NCI-H1417 treated with DMSO at 0.1 percent for 48 hours (cell line): ENCODE measurements around the gene CEP70.
"Not testable (repeated sequence)": the region's sequence is repeated elsewhere in the genome, so short reads cannot be mapped to it uniquely, and the experiment has no call there.

ENCODE experiments used
- DNase-seq: peaks from one replicate; lab custom pipeline; 2025; lab: John Stamatoyannopoulos, UW

The CEP70 gene

GRCh38 chr3:138591392-138591791 is 2.7 kb downstream of the CEP70 start:
- DNase-seq = no peak

GRCh38 chr3:138588445-138588844 is 5.6 kb downstream of the CEP70 start:
- DNase-seq = no peak

- no peak for DNase-seq
Measured at GRCh38 chr3:138587374-138587773, 6.7 kb downstream of the CEP70 start.

- DNase-seq = no peak
Measured at GRCh38 chr3:138578961-138579574, 15.0 kb downstream of the CEP70 start.

DNA sequence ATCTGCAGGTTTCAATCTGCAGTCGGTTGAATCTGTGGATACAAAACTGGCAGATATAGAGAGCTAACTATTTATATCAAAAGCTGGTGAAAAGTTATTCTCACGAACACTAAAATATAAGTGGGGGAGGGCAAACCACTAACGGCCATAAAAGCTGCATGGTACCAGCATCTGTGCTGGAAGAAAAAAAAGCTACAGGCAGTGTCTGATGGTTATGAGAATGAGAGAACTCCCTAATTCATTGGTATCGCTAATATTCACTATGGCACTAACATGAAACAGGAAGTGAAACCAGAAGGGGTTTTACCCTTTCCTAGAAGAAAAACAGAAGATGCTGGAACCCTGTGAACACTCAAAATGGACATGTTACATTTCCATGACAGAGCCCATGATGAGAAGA is 15.9 kb downstream of the CEP70 start:
- DNase-seq = no peak

DNA sequence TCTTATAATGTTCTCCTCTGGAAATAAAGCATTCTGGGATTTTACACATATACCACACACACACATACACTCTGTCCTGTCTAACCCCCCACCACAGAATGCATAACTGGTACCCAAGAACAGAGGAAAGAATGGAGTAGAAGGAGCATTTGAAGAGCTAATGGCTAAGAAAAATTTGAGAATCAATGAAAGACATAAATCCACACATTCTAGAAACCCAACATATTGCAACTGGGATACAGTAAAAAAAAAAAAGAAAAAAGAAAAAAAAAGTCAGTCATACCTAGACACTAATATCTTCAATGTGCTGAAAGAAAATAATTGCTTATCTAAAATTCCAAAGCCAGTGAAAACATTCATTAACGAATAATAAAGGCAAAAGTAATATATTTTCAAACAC is 20.9 kb downstream of the CEP70 start:
- DNase-seq = no peak

DNA sequence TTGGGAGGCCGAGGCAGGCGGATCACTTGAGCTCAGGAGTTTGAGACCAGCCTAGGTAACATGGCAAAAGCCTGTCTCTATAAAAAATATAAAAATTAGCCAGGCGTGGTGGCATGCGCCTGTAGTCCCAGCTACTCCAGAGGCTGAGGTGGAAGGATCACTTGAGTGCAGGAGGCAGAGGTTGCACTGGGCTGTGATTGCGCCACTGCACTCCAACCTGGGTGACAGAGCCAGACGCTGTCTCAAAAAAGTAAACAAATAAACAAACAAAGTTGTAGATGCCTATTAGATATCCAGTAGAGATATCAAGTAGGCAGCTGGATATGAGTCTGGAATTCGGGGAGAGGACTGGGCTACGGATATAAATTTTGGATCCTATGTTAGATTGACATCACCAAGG is 24.4 kb downstream of the CEP70 start:
- not testable (repeated sequence) for DNase-seq

DNA sequence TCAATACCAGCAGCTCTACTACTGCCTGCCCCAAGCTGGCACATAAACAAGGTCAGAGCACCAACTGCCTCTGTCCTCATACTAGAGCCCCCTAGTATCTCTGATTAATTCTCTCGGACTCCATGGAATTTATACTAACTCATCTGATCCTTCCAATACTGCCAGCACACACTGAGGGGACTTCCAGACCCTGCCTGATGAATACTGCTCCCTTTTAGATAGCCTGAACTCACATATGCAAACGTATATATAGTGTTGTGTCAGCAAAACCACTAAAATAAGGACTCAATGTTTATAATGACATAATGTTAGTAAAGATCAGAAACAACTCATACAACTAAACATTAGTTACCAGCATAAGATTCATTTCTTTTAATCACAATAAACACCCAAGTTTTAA is 25.0 kb downstream of the CEP70 start:
- no peak for DNase-seq

- DNase-seq = no peak
Measured at GRCh38 chr3:138567403-138567802, 26.7 kb downstream of the CEP70 start.

- not testable (repeated sequence) for DNase-seq
Measured at GRCh38 chr3:138566293-138566692, 27.8 kb downstream of the CEP70 start.

- not testable (repeated sequence) for DNase-seq
Measured at GRCh38 chr3:138562902-138563301, 31.2 kb downstream of the CEP70 start.

GRCh38 chr3:138560501-138560900 is 33.6 kb downstream of the CEP70 start:
- DNase-seq = no peak

DNA sequence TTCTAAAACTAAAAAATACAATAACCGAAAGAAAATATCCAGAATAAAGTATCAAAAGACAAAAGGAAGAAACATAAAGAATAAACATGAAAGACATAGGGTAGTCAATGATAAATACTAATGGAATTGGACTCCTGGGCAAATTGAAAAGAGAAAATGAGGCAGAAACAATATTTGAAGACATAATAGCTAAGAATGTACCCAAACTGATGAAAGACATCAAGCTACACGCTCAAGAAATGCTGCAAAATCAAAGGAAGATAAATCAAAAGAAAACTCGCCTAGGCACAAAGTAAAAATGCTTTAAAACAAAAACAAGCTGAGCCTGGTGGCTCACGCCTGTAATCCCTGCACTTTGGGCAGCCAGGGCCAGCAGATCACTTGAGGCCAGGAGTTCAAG is 34.9 kb downstream of the CEP70 start:
- DNase-seq = no peak

DNA sequence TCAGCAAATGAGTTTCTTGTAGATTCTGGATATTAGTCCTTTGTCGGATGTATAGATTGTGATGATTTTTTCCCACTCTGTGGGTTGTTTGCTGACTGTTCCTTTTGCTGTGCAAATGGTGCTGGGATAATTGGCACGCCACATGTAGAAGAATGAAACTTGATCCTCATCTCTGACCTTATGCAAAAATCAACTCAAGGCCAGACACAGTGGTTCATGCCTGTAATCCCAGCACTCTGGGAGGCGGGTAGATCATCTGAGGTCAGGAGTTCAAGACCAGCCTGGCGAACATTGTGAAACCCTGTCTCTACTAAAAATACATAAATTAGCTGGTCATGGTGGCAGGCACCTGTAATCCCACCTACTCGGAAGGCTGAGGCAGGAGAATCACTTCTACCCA is 39.3 kb downstream of the CEP70 start:
- not testable (repeated sequence) for DNase-seq

- not testable (repeated sequence) for DNase-seq
Measured at GRCh38 chr3:138550958-138551357, 43.1 kb downstream of the CEP70 start.

DNA sequence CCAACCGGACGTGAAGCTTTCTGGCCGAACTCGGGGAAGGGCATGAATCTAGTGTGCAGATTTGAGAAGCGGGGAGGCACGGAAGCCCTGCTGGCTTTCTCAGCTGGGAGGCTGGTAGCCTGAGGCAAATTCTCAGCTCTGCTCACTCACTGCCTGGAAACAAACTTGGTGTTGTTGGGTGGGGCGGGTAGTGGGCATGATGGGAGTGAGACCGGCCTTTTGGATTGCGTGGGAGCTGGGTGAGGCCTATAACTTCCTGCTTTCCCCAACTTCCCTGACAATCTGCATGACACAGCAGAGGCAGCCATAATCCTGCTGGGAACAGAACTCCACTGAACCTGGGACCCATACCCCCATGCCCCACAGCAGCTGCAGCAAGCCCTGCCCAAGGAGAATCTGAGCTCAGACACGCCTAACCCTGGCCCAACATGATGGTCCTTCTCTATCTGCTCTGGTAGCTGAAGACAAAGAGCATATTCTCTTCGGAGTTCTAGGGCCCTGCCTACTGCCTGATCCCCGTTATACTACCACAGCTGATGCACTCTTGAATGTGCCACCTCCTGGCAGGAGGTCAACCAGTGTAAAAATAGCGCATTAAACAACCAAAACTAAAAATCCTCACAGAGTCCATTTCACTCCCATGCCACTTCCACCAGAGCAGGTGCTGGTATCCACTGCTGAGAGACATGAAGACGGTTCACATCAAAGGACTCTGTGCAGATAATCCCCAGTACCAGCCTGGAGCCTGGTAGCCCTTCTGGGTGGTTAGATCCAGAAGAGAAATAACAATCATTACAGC is 44.7 kb downstream of the CEP70 start:
- no peak for DNase-seq

- no peak for DNase-seq
Measured at GRCh38 chr3:138547342-138547975, 46.6 kb downstream of the CEP70 start.

GRCh38 chr3:138544546-138544945 is 49.5 kb downstream of the CEP70 start:
- DNase-seq = no peak

DNA sequence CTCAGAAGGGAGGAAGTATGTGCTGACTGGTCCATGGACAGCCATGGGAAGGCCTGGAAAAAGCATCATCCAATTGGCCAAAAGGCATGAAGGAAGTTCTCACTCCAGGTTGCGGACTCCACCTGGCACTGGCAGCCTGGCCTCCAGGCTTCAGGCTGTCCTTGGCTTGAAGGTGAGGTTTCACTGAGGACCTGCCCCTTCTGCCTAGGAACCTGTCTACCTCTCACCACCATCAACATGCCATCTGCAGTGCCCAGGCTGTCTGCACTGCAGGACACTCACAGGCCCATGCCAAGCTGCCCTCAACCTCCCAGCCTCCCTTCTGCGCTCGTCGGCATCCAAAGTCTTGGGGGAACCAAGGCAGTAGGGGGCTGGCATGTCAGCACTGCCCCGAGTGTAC is 51.1 kb downstream of the CEP70 start:
- DNase-seq = no peak

DNA sequence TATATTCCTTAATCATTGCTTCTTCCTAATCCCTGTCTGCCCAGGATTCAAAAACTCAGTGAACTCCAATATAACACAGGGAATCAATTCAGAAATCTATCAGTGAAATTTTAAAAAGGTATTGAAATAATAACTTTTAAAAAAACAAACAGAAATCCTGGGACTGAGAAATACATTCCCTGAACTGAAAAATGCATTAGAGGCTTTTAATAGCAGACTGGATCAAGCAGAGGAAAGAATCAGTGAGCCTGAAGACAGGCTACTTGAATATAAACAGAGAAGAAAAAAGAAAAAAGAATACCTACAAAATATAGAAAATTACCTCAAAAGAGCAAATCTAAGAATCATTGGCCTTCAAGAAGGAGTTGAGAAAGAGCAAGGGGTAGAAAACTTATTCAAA is 54.7 kb downstream of the CEP70 start:
- DNase-seq = no peak

DNA sequence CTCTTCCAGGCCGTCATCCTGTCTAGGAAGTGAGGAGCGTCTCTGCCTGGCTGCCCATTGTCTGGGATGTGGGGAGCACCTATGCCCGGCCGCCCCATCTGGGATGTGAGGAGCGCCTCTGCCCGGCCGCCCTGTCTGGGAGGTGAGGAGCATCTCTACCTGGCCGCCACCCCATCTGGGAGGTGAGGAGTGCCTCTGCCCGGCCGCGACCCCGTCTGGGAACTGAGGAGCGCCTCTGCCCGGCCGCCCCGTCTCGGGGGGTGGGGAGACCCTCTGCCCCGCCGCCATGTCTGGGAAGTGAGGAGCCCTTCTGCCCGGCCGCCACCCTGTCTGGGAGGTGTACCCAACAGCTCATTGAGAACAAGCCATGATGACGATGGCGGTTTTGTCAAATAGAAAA is 72.6 kb downstream of the CEP70 start:
- DNase-seq = not testable (repeated sequence)

DNA sequence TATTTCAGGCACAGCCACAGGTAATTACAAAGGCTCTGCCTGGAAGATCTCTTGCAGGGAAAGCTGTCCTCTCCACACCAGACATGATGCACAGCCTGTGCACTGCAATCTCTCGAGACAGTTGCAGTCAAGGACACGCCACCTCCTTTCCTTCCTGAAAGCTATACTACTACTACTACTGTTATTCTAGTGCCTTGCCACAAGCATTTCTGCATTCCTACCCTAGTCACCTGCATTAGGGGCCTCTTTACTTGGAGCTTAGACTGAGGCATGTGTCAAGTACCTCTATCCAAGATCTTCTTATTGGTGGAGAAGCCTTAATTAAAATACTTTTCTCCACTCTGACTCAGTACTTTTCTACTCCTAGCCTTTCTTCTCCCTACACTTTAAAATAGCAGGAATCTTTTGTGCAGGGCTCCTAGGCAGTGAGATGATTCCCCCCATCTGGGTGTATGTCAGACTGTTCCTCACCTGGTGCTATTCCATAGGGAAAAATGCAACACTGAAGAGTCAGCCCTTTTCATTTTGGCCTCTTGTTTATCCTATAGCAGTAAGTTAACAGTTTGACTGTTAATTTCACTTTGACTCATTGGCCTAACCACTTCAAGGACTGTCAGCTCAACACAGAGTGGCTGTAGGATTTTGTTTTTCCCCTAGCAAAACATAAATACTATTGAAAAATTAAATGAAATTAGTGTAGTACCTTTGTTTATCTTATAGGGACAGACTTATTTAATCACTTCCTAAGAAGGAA is 80.8 kb downstream of the CEP70 start:
- DNase-seq = no peak

DNA sequence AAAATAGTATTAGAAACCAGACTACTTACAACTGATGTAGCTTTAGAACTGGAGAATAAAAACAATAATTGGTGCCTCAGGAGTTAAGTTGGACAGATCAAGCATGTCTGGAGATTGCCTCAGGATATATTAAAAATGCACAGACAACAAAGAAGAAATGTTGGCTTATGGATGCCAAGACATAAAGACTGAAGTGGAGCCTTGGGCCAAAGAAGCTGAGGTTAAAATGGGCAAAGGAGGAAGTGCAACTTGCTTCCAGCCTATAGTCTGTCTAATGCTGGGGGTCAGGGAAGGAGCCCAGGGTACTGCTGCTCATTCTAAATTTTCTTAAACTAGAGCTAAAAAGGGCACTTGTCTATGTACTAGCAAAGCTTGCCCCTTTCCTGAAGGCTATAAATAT is 82.1 kb downstream of the CEP70 start:
- DNase-seq = no peak
